HG02970 (cell line): ENCODE data around the gene PSIP1.
"Not testable (repeated sequence)": the region's sequence is repeated elsewhere in the genome, so short reads cannot be mapped to it uniquely, and the experiment has no call there.

ENCODE experiments used
- ATAC-seq: cut with Tn5 transposase; IDR thresholded peaks from one replicate; pipeline ENCODE4 v1.9.1; 2021; ENCODE audit warnings: mild to moderate bottlenecking, moderate library complexity, moderate number of reproducible peaks; ENCODE audit not compliant: unreplicated experiment, low FRiP score

Gene PSIP1

DNA sequence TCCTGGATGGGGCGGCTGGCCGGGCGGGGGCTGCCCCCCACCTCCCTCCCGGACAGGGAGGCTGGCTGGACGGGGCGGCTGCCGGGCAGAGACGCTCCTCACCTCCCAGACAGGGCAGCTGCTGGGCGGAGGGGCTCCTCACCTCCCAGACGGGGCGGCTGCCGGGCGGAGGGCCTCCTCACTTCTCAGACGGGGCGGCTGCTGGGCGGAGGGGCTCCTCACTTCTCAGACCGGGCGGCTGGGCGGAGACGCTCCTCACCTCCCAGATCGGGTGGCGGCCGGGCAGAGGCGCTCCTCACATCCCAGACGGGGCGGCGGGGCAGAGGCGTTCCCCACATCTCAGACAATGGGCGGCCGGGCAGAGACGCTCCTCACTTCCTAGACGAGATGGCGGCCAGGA, 68.5 kb downstream of the PSIP1 start:
- not testable (repeated sequence) for ATAC-seq

DNA sequence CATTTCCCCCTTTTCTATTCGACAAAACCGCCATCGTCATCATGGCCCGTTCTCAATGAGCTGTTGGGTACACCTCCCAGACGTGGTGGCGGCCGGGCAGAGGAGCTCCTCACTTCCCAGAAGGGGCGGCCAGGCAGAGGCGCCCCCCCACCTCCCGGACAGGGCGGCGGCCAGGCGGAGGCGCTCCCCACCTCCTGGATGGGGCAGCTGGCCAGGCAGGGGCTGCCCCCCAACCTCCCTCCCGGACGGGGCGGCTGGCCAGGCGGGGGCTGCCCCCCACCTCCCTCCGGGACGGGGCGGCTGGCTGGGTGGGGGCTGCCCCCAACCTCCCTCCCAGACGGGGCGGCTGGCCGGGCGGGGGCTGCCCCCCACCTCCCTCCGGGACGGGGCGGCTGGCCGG, 68.9 kb downstream of the PSIP1 start:
- ATAC-seq, result not testable (repeated sequence)

DNA sequence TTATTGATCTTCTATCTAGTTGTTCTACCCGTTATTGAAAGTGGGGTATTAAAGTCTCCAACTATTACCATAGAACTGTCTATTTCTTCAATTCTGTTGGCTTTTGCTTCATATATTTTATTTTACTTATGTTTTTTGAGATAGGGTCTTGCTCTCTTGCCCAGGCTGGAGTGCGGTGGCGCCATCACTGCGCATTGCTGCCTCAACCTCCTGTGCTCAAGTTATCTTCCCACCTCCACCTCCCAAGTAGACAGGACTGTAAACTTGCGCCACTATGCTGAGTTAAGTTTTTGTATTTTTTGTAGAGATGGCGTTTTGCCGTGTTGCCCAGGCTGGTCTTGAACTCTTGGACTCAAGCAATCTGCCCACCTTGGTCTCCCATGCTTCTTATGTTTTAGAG, 71.9 kb downstream of the PSIP1 start:
- no peak for ATAC-seq

DNA sequence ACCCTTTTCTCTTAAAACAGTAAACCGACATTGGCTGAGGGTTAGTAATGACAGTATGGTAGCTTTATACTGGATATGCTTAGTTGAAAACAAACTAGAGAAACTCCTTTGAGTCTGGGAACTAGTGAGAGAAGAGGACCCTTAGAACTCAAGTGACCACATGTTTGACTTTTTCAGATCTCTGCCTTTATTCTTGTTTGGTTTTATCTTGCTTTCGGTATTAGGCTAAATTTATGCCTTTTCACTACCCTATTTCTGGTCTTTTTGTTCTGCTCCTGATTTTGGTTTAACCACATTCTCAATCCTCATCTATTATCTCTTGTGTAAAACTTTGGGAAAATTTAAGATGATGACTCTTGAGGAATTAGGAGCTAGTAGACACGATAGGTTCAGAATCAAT, 77.1 kb downstream of the PSIP1 start:
- ATAC-seq, result no peak

DNA sequence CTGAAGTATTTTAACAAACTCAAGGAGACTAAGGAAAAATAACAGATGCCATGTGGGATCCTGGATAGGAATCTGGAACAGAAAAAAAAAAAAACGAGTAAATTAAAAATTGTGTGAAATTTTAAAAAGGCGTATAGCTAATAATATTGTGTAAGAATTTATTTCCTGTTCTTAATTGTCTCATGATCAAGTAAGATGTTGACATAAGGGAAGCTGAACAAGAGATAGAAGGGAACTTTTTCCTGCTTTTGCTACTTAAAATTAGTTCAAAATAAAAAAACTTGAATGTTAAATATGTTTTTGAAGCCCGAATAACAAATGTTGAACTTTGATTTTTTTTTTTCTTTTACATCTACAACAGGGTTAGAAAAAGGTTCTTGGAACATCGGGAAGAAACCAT, 77.6 kb downstream of the PSIP1 start:
- ATAC-seq, result no peak

DNA sequence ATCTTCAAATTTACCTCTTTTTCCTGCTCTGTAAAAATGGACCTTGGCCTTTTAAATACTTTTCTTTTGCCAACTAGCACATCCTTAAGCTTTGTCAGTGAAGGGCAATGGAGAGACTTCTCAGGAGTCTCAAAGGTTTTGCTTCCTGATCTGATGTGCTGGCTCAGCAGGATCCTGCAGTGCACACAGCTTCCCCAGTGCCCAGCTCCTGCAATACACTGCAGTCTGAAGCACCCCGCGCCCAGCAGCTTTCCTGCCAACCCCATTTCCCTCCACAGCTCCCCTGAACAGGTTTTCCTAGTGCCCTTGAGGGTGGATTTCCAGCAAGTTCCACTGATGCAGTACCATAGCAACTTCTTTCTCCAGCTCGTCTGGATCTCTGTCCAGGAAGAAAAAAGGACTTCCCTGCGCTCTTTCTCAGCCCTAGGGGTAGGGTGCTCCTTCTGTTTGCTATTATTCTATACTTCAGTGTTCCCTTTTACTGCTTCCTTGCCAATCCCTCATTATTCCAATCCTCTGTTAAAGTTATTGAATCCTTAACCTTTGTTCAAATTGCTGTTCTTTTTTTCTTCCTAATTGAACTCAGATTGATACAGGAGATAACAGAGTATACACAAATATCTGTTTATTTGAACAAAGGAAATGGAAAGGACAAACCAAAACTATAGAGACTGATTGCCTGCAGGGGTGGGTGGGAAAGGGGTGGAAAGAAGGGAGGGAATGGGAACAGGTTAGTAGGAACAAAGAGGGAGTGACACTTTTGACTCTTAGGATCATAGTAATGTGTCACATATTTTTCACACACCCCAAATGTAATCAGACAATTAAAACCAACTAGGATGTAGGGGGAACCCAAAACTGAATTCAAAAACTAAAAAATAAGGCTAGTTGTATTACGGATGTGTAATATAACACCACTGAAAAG, 79.6 kb downstream of the PSIP1 start:
- ATAC-seq, result no peak

DNA sequence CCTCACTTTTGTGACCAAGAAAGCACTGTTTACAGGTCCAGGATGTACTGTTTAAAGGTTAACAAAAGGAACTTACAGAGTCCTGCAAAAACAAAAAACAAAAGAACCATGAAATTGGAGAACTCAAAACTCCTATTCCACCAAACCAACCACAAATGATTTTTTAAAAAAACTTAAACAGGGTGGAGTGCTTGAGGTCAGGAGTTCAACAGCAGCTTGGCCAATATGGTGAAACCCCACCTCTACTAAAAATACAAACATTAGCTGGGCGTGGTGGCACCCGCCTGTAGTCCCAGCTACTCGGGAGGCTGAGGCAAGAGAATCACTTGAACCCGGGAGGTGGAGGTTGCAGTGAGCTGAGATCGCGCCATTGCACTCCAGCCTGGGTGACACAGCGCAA, 83.1 kb downstream of the PSIP1 start:
- not testable (repeated sequence) for ATAC-seq

DNA sequence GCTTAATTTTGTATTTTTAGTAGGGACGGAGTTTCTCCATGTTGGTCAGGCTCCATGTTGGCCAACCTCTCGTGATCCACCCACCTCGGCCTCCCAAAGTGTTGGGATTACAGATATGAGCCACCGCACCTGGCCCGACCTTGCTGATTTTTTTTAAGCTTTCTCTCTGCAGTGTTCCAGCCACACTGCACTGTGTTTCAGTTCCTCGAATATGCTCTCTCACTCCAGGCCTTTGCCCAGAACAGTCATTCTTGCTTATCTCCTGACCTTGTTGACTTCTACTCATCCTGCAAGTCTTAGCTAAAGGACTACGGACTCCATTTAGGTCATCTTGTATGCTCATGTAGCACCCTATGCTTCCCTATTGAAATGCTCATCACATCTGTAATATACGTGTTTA, 84.8 kb downstream of the PSIP1 start:
- no peak for ATAC-seq

DNA sequence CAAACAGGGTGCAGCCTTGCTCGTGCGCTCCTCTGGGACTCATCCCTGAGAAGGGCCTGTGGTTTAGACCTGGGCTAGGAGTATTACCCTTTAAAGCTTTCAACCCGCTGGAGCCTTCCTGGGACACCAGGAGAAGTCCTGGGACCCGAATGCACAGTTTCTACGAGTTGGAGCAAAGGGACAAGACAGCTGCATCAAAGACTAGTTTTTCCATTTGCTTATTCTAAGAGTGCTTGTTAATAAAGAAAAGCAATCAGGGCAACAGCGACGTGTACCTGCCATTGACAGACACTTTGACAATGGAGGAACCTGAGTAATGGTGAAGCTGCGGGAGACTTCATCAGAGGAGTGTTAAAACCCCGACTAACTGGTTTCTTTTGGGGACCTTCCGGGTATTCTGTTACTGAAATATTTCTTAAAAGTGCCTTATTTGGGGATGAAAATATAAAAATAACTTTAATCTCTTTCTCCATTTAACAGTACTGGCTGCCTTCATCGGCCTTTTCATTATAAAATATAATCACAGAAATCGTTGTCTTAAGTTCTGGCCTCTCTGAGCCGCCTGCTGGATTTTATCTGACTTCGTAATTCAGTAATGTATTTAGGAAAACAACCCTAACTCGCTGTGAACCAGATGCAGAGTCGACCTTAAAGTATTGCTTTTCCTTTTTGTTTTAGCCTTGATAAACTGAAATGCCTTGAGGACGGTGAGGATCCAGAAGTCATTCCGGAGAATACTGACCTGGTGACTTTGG, 87.4 kb downstream of the PSIP1 start:
- ATAC-seq, result no peak

DNA sequence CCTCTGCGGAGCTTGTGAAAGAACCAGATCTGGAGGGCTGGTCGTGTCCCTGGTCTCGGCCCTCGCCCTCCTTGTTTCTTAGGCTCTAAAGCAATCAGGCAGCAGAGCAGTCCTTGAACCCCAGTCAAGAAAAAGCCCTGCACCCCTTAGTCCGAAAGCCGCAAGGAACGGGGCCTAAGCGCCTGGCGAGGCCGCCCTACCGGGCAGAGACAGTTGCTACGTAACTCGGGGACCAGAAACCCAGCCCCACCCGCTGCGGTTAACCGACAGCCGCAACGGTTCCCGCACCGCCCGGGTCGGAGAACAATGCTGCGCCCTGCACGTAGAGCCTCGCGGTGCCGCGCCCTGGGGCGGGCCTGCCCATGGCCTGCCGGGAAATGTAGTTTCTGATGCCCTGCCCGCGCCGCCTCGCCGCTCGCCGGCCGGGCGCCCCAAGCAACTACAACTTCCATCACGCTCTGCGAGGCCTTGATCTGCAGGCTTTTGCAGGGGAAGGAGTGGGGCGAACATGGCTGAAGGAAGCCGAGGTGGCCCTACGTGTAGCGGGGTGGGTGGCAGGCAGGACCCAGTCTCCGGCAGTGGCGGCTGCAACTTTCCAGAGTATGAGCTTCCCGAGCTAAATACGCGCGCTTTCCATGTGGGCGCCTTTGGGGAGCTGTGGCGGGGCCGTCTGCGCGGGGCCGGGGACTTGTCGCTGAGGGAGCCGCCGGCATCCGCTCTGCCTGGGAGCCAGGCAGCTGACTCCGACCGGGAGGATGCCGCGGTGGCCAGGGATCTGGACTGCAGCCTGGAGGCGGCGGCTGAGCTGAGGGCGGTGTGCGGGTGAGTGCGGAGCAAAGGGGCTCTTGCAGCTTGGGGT, 88.2 kb downstream of the PSIP1 start, which contains the start of gene SNAPC3:
Gene SNAPC3 (plus strand): TSS at position 505 of the 859 bp plus-strand sequence. CDS start 4 bp downstream, at position 509.
- peak; percentile 99 for ATAC-seq

DNA sequence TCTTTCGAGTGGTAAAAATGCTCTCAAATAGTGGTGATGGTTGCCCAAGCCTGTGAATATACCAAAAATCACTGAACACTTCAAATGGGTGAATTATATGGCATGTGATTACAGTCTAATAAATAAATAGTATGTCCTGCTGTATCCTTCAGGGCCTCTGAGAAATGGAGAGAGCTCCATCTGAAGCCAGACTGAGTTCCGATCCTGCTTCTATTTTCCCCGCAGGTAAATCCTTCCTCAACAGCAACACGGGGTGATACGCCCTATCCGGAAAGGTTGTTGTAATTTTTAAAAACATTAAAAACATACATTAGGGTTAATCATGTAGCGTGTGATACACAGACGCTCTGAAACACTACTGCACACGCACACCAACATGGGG, 88.8 kb downstream of the PSIP1 start:
- no peak for ATAC-seq

DNA sequence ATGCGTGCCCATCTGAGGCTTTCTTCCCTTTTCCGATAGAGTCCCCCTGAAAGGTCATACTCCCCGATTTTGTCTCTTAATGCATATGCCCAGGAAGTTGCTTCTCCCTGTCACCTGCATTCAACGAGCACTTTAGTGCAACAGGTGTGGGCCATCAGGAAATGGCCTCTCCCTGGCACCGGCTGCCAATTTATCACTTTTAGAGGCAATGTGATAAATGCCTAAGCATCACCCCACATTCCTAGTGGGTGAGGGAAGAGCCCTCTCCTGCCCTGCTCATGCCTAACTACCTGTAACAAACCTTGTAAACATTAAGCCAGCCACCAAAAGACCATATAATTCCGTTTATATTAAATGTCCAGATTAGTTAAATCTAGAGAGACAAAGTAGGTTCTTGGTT, 89.2 kb downstream of the PSIP1 start:
- ATAC-seq, result no peak

DNA sequence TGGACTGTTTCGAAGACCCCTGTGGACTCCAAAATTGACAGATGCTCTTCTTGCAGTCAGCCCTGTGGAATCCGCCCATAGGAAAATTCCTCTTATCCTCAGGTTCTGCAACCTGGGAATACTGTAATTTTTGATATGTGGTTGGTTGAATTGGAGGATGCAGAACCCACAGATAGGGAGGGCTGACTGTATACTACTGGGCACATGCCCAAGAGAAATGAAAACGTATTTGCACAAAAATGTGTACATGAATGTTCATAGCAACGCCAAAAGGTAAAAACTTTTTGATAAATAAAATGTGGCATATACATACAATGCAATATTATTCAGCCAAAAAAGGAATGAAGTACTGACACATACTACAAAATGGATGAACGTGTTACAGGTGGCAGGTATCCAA, 90.0 kb downstream of the PSIP1 start:
- no peak for ATAC-seq

DNA sequence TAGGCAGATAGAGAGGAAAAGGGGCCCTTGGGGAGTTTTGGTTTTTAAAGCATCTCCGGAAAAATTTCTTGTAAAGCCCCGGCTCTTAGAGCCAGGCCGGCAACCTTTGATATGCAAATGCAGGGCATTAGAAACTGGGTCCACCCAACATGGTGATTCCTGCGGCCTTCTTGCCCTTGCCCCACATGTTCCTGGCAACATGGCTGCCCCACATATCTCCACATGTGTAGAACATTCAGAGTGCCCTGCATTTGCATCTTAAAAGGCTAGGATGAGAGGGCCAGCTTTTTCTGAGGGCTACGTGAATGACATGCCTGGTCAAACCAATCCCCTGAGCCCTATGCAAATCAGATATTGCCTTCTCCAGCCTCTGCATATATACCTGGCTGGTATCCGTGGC, 93.1 kb downstream of the PSIP1 start:
- no peak for ATAC-seq

DNA sequence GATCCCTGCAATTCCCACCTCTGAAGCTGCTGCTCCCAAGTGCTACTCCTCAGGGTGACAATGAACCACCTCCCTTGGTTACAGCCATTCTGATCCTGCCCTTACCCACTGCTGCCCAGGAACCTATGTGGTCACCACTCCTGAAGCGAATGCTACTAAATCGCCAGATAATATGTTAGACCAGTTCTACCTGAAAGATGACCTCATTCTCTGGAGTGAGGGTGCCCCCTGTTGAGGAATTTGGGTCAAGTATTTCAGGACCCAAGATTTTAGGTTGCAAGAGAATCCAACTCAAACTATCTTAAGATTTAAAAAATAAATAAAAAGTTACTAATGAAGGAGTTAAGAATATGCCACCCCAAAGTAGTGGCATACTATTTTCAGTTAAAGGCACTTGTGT, 93.9 kb downstream of the PSIP1 start:
- ATAC-seq, result no peak
